GM18499 (cell line): ENCODE data around the gene TGM2.

Source experiments
- ATAC-seq: cut with Tn5 transposase; IDR thresholded peaks from one replicate; pipeline ENCODE4 v1.9.1; 2021; ENCODE audit warnings: moderate number of reproducible peaks; ENCODE audit not compliant: insufficient read depth, unreplicated experiment

The TGM2 gene

GRCh38 chr20:38165089-38165965, at the start of gene TGM2:
TGM2 (minus strand) TSS chr20:38165270; CDS start chr20:38165198, 72 bp downstream.
- no peak for ATAC-seq

GRCh38 chr20:38214256-38215193, 49.5 kb upstream of the TGM2 start:
- ATAC-seq = no peak

- ATAC-seq = no peak
These were observed 48.5 kb upstream of the TGM2 start for GRCh38 chr20:38213607-38213940.

- no peak for ATAC-seq
These were observed 47.9 kb upstream of the TGM2 start for GRCh38 chr20:38212806-38213606.

DNA sequence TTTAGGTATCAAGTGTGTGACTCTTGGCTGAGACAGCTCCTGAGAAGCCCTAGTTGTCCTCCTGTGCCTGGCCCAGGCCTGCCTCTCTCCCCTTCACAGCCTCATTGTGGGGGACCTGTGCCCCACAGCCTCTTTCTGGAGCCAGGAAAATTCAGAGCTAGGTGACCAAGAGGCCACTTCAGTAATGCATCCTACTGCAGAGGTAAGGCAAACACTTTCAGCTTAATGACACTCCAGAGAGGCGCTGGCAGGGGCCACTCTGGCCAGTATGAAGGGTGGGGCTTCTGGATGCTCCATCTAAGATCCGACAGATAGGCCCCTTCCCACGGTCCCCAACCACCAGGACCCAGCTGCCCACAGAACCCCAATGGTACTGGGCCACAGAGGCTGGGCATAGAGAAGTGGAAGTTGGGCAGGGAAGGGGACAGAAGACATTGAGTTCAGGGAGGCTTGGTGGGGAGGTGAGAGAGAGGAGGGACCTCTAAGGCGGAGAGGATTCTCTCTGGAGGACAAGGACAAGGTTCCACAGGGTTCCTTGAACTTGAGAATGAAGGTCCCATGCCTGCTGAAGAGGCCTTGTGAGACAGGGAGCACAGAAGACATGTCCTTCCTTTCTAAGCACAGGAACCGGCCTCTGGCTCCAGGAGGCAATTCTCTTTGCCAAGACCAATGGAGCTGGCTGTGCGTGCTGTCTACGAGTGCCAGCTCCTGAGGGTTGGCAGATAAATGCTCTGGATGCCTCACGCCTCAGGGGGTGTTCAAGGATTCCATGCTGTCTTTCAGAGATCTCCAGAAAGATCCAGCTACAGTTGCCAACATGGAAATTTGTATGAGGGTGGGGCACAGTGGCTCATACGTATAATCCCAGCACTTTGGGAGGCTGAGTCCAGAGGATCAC, 46.4 kb upstream of the TGM2 start:
- no peak for ATAC-seq

DNA sequence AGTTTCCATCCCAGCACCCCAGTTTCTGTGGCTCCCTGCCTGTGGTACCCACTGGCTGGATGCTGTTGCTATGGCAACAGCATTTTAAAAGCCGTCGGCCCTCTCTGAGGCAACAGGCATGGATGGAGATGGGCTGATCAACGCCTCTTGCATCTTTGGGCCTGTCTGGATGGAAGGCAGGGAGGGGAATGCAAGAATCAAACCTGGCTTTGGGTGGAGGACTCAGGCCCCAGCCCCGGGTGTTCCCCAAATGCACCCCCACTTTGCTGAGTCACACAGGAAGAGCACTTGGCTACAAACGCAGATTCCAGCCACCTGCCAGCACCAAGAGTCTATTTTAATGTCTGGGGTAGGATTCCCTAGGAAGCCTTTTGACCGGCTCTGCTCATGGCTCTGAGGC, 45.7 kb upstream of the TGM2 start:
- no peak for ATAC-seq

DNA sequence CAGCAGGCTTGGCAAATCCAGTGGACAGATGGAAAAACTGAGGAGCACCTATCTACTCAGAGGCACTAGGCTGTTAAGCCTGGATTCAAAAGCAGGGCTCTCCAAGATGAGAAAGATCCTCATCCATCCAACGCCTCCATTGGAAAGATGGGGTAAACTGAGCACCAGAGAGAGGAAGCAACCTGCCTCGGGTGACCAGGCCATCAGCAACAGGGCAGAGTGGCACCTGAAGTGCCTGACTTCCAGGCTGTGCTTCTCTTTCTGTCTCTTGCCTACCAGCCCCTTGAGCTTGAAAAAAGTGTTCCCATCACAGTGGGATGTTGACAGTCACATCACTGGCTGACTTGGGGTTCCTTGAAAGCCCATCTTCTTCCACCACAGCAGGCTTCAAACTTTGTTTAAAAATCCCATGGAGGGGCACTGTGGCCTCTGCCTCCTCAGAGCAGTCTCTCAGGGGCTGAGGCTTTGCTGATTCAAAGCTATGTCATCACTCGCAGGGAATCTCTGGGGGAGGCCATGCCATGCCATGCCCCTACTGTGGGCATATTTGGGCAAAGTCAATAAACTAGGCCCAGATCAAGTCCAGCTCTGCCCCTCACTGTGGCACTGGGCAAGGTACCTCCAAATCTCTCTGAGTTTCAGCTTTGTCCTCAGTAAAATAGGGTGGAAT, 44.8 kb upstream of the TGM2 start:
- no peak for ATAC-seq

DNA sequence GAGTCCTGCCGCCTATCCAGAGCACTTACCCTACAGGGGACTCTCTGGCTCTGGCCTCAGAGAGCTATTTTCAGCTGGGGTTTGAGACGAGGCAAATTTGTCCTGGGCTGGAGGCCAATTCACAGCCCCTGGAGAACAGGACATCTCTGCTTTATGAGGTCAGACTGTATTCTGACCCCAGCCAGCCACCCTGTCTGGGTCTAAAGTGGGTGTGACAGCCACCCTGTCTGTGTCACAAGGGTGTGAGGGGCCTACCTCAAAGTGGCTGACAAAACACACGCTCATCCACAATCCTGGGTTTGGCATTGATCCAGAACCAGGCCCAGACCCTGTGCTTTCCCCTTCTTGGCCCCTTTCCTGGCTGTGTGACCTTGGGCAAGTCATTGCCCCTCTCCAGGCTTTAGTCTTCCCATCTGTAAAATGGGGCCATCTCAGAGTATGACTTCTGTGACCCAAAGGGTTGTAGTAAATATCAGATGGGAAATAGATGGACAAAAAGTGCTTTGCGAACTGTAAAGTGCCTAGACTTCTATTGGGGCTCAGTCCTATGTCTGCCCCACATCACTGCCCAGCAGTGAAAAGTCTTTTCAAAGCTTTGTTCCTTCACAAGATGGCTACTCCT, 44.1 kb upstream of the TGM2 start:
- no peak for ATAC-seq

GRCh38 chr20:38208523-38208922, 43.5 kb upstream of the TGM2 start:
- ATAC-seq = no peak

GRCh38 chr20:38208088-38208487, 43.0 kb upstream of the TGM2 start:
- no peak for ATAC-seq

- no peak for ATAC-seq
These were observed 42.6 kb upstream of the TGM2 start for GRCh38 chr20:38207621-38208020.

DNA sequence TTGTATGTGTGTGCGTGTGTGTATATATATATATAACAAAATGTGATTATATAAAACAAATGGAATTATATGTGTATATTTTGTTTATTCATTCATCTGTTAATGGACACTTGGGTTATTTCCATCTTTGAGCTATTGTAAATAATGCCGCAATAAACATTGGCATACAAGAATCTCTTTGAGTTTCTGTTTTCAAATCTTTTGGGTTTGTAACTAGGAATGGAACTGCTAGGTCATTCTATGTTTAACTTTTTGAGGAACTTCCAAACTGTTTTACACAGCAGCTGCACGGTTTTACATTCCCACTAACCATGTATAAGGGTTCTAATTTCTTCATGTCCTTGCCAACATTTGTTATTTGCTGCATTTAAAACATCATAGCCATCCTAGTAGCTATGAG, 39.9 kb upstream of the TGM2 start:
- ATAC-seq = no peak

DNA sequence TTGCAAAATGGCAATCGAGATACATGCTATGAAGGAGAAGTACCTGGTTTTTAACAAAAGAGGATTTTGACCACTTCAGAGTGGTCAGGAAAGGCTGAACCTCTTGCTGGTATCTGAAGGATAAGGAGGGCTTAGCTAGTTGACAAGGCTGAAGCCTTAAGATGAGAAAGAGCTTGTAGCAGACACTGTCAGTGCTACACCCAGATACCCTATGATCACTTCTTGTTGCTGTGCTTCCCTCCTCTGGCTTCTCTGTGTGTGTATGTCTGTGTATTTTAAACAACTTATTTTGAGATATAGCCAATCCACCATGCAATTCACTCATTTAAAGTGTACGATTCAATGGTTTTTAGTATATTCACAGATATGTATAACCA, 38.9 kb upstream of the TGM2 start:
- ATAC-seq = no peak

- ATAC-seq = no peak
These were observed 38.4 kb upstream of the TGM2 start for GRCh38 chr20:38203337-38203980.

GRCh38 chr20:38202982-38203293, 37.9 kb upstream of the TGM2 start:
- ATAC-seq = no peak

- ATAC-seq = no peak
These were observed 37.3 kb upstream of the TGM2 start for GRCh38 chr20:38202153-38202981.

GRCh38 chr20:38201356-38201755, 36.3 kb upstream of the TGM2 start:
- ATAC-seq = no peak
